Neural progenitor cell (in vitro differentiated cells): ENCODE results near the gene TMEM232. TPM values are rescaled to one million over a fixed set of nuclear protein-coding genes. Genes with fewer than 3 reads are reported as not detected.

Source experiments
- DNase-seq: peaks from one replicate; pipeline ENCODE4 v3.0.0-alpha.2; 2016; ENCODE audit warnings: low spot score
- H2AFZ ChIP-seq: fragments of 200-600 bp; sonication (generic); replicated peaks from 2 replicates; pipeline ENCODE4 v1.6.1; 2016; ENCODE audit warnings: antibody characterized with exemption
- H3F3A ChIP-seq: fragments of 200-600 bp; sonication (generic); 2 replicates; pipeline ENCODE4 v1.6.1; 2016; ENCODE audit warnings: antibody characterized with exemption, low read depth
- H3K27ac ChIP-seq: fragments of 200-600 bp; sonication (generic); 2 replicates; pipeline ENCODE4 v1.5.1; 2016; ENCODE audit warnings: mild to moderate bottlenecking
- H3K27me3 ChIP-seq: fragments of 200-600 bp; sonication (generic); 2 replicates; pipeline ENCODE4 v1.6.1; 2016; ENCODE audit warnings: mild to moderate bottlenecking, moderate library complexity
- H3K36me3 ChIP-seq: fragments of 200-600 bp; sonication (generic); 2 replicates; pipeline ENCODE4 v1.5.1; 2016
- H3K4me1 ChIP-seq: fragments of 200-600 bp; sonication (generic); 2 replicates; pipeline ENCODE4 v1.6.1; 2016; ENCODE audit warnings: mixed run types
- H3K4me2 ChIP-seq: fragments of 200-600 bp; sonication (generic); 2 replicates; pipeline ENCODE4 v1.6.1; 2016
- H3K4me3 ChIP-seq: fragments of 200-600 bp; sonication (generic); 2 replicates; pipeline ENCODE4 v1.5.1; 2016
- H3K79me2 ChIP-seq: fragments of 200-600 bp; sonication (generic); 2 replicates; pipeline ENCODE4 v1.6.1; 2016; ENCODE audit warnings: low read depth
- H3K9ac ChIP-seq: fragments of 200-600 bp; sonication (generic); 2 replicates; pipeline ENCODE4 v1.6.1; 2016
- H3K9me3 ChIP-seq: fragments of 200-600 bp; sonication (generic); 2 replicates; pipeline ENCODE4 v1.5.1; 2016; ENCODE audit warnings: low read depth
- H4K20me1 ChIP-seq: fragments of 200-600 bp; sonication (generic); 2 replicates; pipeline ENCODE4 v1.6.1; 2016; ENCODE audit warnings: low read depth
- H3K27ac Mint-ChIP-seq: 3 replicates; pipeline ENCODE4 v1.8.0; 2021; ENCODE audit warnings: mixed read lengths
- H3K27me3 Mint-ChIP-seq: 2 replicates; pipeline ENCODE4 v1.8.0; 2022; ENCODE audit warnings: low read depth, mild to moderate bottlenecking, inconsistent platforms, moderate library complexity, mixed read lengths; ENCODE audit not compliant: insufficient read depth
- H3K36me3 Mint-ChIP-seq: 3 replicates; pipeline ENCODE4 v1.8.0; 2021; ENCODE audit warnings: mixed read lengths
- H3K4me1 Mint-ChIP-seq: 3 replicates; pipeline ENCODE4 v1.8.0; 2021; ENCODE audit warnings: mixed read lengths
- H3K4me3 Mint-ChIP-seq: 3 replicates; pipeline ENCODE4 v1.8.0; 2021; ENCODE audit warnings: mild to moderate bottlenecking, moderate library complexity, mixed read lengths
- H3K9me3 Mint-ChIP-seq: 3 replicates; pipeline ENCODE4 v1.8.0; 2020; ENCODE audit warnings: mixed read lengths
- EZH2 ChIP-seq: fragments of 200-600 bp; sonication (generic); IDR thresholded peaks from 2 replicates; pipeline ENCODE4 v1.6.1; 2017; ENCODE audit warnings: antibody characterized with exemption, mild to moderate bottlenecking, moderate library complexity
- EZH2phosphoT487 ChIP-seq: fragments of 200-600 bp; sonication (generic); IDR thresholded peaks from 2 replicates; pipeline ENCODE4 v1.6.1; 2017; ENCODE audit warnings: antibody characterized with exemption
- total RNA-seq: library from RNA; depleted of rRNA; stranded (reverse); fragments of >200 nt; gene quantifications from 2 replicates; pipeline ENCODE4 v1.2.3, GENCODE V29; 2015; ENCODE audit warnings: low replicate concordance
- TF ChIP-seq, protein P1 (sequence below): fragments of 200-600 bp; sonication (generic); IDR thresholded peaks from 2 replicates; pipeline ENCODE4 v1.5.1; 2017; ENCODE audit warnings: antibody characterized with exemption, mild to moderate bottlenecking

The TMEM232 gene
- total RNA-seq, 1 donor from 2014 or later: 5.2 TPM

DNA sequence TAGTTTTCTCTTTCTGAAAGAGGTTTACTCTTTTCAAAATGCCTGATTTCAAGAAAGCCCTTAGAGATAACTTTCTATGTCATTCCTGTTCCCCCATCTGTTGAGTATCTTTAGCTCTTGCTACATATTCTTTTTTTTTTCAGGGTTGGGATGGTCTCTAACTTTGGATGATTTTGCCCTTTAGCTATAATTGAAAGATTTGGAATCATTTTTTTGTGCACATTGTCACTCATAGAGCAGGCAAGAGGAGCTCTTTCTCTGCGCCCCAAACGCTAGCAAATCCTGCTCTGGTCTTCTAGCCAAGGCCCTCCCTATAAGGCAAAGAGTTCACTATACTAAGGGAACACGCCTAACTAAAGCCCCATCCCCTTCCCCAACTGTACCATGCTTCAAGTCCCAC lies 316.9 kb downstream of the TMEM232 start:
- Mint-ChIP-seq H3K9me3 (no peaks in the 10 kb centered on the region), H3K36me3 (no peaks in the 10 kb centered on the region), H3K4me1 (peaks cover 2% of the 10 kb centered on the region), H3K27ac (no peak overlapping the region), H3K4me3 (no peak overlapping the region), H3K27me3 (no peaks in the 10 kb centered on the region)
- Histone ChIP-seq H3K4me2 (no peak overlapping the region), H3K9me3 (no peaks in the 10 kb centered on the region), H3K4me3 (no peak overlapping the region), H3F3A (no peaks in the 10 kb centered on the region), H3K27ac (no peak overlapping the region), H3K4me1 (no peaks in the 10 kb centered on the region), H3K79me2 (no peaks in the 10 kb centered on the region), H4K20me1 (no peaks in the 10 kb centered on the region), H2AFZ (no peak overlapping the region), H3K36me3 (no peaks in the 10 kb centered on the region), H3K9ac (no peak overlapping the region), H3K27me3 (no peaks in the 10 kb centered on the region)
- no peak for TF ChIP-seq EZH2
- TF ChIP-seq, protein P1, sequence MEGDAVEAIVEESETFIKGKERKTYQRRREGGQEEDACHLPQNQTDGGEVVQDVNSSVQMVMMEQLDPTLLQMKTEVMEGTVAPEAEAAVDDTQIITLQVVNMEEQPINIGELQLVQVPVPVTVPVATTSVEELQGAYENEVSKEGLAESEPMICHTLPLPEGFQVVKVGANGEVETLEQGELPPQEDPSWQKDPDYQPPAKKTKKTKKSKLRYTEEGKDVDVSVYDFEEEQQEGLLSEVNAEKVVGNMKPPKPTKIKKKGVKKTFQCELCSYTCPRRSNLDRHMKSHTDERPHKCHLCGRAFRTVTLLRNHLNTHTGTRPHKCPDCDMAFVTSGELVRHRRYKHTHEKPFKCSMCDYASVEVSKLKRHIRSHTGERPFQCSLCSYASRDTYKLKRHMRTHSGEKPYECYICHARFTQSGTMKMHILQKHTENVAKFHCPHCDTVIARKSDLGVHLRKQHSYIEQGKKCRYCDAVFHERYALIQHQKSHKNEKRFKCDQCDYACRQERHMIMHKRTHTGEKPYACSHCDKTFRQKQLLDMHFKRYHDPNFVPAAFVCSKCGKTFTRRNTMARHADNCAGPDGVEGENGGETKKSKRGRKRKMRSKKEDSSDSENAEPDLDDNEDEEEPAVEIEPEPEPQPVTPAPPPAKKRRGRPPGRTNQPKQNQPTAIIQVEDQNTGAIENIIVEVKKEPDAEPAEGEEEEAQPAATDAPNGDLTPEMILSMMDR: no peak
- no peak for TF ChIP-seq EZH2phosphoT487
- DNase-seq: no peak

- H3K36me3 Mint-ChIP-seq: peaks cover 2% of the 10 kb centered on the region
These were observed 323.9 kb downstream of the TMEM232 start for GRCh38 chr5:110402562-110402961.

DNA sequence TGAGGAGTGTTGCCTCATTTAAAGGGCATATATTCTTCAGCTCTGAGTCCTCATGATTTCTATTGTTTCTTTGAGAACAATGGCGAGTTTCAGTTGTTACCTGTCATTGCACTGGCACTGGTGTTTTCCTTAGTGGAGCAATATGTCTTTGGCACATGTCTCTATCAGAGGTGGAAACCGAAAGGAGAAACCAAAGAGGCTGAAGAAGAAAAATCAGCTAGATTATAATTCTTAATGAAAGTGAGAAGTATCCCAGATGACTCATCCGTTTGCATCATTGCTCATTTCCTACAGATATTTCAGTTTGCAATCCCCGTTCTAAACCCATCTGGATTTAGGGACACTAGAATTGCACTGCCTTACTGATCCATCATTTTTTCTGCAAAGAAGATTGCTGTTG lies 324.6 kb downstream of the TMEM232 start:
- H3K4me1 ChIP-seq: peaks cover 19% of the 10 kb centered on the region
- no peak overlapping the region for H3K9ac ChIP-seq
- TF ChIP-seq EZH2phosphoT487 (no peak), EZH2 (no peak)
- TF ChIP-seq, protein P1: no peak
- Mint-ChIP-seq H3K9me3 (no peaks in the 10 kb centered on the region), H3K4me3 (no peak overlapping the region), H3K36me3 (peaks cover 2% of the 10 kb centered on the region), H3K27ac (no peak overlapping the region), H3K4me1 (peaks cover 31% of the 10 kb centered on the region), H3K27me3 (no peaks in the 10 kb centered on the region)
- H2AFZ ChIP-seq: no peak overlapping the region
- no peak overlapping the region for H3K4me3 ChIP-seq
- H3K27me3 ChIP-seq: no peaks in the 10 kb centered on the region
- H3K36me3 ChIP-seq: no peaks in the 10 kb centered on the region
- H3F3A ChIP-seq: no peaks in the 10 kb centered on the region
- no peak for DNase-seq
- peak overlapping the region; percentile 6 for H3K4me2 ChIP-seq
- no peaks in the 10 kb centered on the region for H3K79me2 ChIP-seq
- no peak overlapping the region for H3K27ac ChIP-seq
- H3K9me3 ChIP-seq: no peaks in the 10 kb centered on the region
- no peaks in the 10 kb centered on the region for H4K20me1 ChIP-seq

More at GRCh38 chr5:110402562-110402961, 323.9 kb downstream of the TMEM232 start:
- Mint-ChIP-seq H3K9me3 (no peaks in the 10 kb centered on the region), H3K27me3 (no peaks in the 10 kb centered on the region), H3K27ac (peak overlapping the region; percentile 34), H3K4me1 (peaks cover 31% of the 10 kb centered on the region), H3K4me3 (no peak overlapping the region)
- Histone ChIP-seq H3K27me3 (no peaks in the 10 kb centered on the region), H2AFZ (no peak overlapping the region), H3K4me2 (peak overlapping the region; percentile 6), H3K9me3 (no peaks in the 10 kb centered on the region), H4K20me1 (no peaks in the 10 kb centered on the region), H3K9ac (no peak overlapping the region), H3K27ac (no peak overlapping the region), H3K79me2 (no peaks in the 10 kb centered on the region), H3F3A (no peaks in the 10 kb centered on the region), H3K4me1 (peaks cover 19% of the 10 kb centered on the region), H3K4me3 (no peak overlapping the region), H3K36me3 (no peaks in the 10 kb centered on the region)
- TF ChIP-seq EZH2 (no peak), EZH2phosphoT487 (no peak)
- TF ChIP-seq, protein P1: no peak
- peak; percentile 51 for DNase-seq
